GM12865 (cell line): ENCODE data around the gene CENPN.

ENCODE experiments used
- DNase-seq: peaks from one replicate; pipeline ENCODE4 v3.0.0; 2010; ENCODE audit warnings: low read depth
- H3K4me3 ChIP-seq: 2 replicates; pipeline ENCODE4 v1.5.1; 2011; ENCODE audit warnings: mild to moderate bottlenecking, low read depth, low read length, control low read depth
- TF ChIP-seq, protein P1 (sequence below): IDR thresholded peaks from 2 replicates; pipeline ENCODE4 v1.5.1; 2011; ENCODE audit warnings: low read length, control low read depth, low read depth, inconsistent platforms; ENCODE audit not compliant: insufficient read depth; ENCODE audit errors: missing control alignments

Gene CENPN

GRCh38 chr16:80990978-80991377 lies 16.0 kb upstream of the CENPN start:
- no peak overlapping the region for H3K4me3 ChIP-seq
- TF ChIP-seq, protein P1, sequence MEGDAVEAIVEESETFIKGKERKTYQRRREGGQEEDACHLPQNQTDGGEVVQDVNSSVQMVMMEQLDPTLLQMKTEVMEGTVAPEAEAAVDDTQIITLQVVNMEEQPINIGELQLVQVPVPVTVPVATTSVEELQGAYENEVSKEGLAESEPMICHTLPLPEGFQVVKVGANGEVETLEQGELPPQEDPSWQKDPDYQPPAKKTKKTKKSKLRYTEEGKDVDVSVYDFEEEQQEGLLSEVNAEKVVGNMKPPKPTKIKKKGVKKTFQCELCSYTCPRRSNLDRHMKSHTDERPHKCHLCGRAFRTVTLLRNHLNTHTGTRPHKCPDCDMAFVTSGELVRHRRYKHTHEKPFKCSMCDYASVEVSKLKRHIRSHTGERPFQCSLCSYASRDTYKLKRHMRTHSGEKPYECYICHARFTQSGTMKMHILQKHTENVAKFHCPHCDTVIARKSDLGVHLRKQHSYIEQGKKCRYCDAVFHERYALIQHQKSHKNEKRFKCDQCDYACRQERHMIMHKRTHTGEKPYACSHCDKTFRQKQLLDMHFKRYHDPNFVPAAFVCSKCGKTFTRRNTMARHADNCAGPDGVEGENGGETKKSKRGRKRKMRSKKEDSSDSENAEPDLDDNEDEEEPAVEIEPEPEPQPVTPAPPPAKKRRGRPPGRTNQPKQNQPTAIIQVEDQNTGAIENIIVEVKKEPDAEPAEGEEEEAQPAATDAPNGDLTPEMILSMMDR = no peak
- DNase-seq = no peak

DNA sequence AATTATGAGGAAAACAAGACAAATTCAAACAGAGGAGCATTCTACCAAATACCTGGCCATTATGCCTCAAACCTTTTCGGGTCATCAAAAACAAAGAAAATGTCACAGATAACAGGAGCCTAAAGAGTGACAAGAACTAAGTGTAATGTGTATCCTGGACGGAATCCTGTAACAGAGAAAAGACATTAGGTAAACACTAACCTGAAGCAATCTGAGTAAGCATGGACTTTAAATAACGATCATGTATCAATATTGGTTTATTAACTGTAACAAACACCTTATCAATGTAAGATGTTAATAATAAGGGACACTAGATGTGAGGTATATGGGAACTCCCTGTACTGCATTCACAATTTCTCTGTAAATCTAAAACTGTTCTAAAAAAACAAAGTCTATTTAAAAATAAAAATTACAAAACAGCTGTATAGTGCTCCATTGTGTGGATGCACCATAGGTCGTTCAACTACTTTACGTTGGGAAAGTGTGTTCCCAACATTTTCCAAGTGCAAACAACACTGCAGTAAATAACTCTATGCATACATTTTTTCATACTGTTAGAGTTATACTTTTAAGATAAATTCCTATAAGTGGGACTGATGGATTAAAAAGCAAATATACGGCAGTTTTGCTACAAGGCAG lies 15.1 kb upstream of the CENPN start:
- TF ChIP-seq, protein P1 = no peak
- DNase-seq = no peak
- H3K4me3 ChIP-seq = no peak overlapping the region

DNA sequence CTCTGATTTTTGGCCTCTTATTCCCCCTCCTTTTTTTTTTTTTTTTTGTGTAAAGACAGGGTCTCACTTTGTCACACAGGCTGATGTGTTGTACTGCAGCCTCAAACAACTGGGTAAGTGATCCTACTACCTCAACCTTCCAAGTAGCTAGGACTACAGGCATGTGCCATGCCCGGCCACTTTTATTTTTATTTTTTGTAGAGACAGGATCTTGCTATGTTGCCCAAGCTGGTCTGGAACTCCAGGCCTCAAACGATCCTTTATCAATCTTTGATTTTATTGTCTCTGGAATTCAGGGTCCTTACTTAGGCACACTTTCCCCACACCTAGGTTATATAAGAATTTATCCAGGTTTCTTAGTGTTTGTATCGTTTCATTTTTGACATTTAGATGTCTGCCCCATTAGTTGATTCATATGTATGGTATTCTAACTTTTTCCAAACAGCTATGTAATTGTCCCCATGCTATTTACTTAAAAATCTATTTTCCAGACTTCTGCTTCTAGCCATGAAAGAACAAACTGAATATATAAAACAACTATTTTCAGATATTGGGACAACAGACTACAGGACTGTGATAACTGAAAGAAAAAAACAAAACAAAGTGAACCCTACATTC lies 14.2 kb upstream of the CENPN start:
- no peak for DNase-seq
- TF ChIP-seq, protein P1 = no peak

GRCh38 chr16:80993307-80993706 lies 13.7 kb upstream of the CENPN start:
- TF ChIP-seq, protein P1 = no peak
- no peak overlapping the region for H3K4me3 ChIP-seq
- no peak for DNase-seq

More for the DNA sequence above, 14.2 kb upstream of the CENPN start:
- H3K4me3 ChIP-seq = no peak overlapping the region

- no peak overlapping the region for H3K4me3 ChIP-seq
- TF ChIP-seq, protein P1 = no peak
- DNase-seq = no peak
Measured at GRCh38 chr16:80993834-80994233, 13.2 kb upstream of the CENPN start.

DNA sequence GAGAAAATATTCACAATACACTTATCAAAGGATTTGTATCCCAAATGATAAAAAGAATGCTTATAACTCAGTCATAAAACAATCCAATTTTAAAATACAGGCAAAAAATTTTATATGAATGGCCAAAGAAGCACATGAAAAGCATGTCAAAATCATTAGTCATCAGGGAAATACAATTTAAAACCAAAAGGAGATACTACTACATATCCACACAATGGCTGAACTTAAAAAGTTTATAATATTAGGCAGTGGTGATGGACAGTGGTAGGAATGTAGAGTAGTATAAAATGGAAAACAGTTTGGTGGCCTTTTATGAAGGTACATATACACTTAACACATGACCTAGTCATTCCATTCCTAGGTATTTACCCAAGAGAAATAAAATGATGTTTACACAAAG lies 12.6 kb upstream of the CENPN start:
- no peak overlapping the region for H3K4me3 ChIP-seq
- TF ChIP-seq, protein P1 = no peak
- no peak for DNase-seq
